Measurements from ENCODE around the gene PRMT7. TPM values are rescaled to one million over a fixed set of nuclear protein-coding genes. Genes with fewer than 3 reads are reported as not detected.
A peak's percentile ranks its signal among the peaks of the same experiment; 100 is the strongest.

The PRMT7 gene
- total and polyA plus RNA-seq, 2 experiments from 2014 or later: 27.2 to 49.6 TPM

GRCh38 chr16:68289202-68289601 is 21.6 kb upstream of the PRMT7 start:
- Histone ChIP-seq H3K9me3 (ENCODE audit: low read depth) (no peaks in the 10 kb centered on the region), H3K4me3 (no peak overlapping the region), H3K9ac (no peak overlapping the region), H3K4me1 (ENCODE audit: insufficient read depth) (peaks cover 44% of the 10 kb centered on the region), H3K36me3 (ENCODE audit: low read depth) (peaks cover 22% of the 10 kb centered on the region), H2AFZ (no peak overlapping the region), H4K20me1 (ENCODE audit: insufficient read depth) (0 out of 2 replicates have a peak, but pooled peaks cover 3% of the 10 kb centered on the region), H3K4me2 (ENCODE audit: unreplicated experiment) (peak overlapping the region; percentile 46), H3F3A (ENCODE audit: insufficient read depth) (peaks cover 37% of the 10 kb centered on the region), H3K79me2 (ENCODE audit: insufficient read depth) (peaks cover 90% of the 10 kb centered on the region), H3K27me3 (replicated peaks; ENCODE audit: insufficient read depth) (no peaks in the 10 kb centered on the region), H3K9me2 (ENCODE audit: insufficient read depth) (no peaks in the 10 kb centered on the region), H3K27ac (peak overlapping the region; percentile 87; the same call in 1 of the 2 replicates)
- WGBS, 2 experiments (ENCODE audit: low coverage in 1 of 2, low lambda C conversion rate in 2 of 2, missing lambda C conversion rate in 2 of 2): 90 to 92% methylated on average over 2 of the region's 2 CpGs
- in situ Hi-C loops (cut with MboI): no loop called here
- no peak for DNase-seq
- TF ChIP-seq EZH2phosphoT487 (IDR thresholded peaks at IDR 0.05; ENCODE audit: insufficient read depth, low read depth) (no peak), EZH2 (IDR thresholded peaks at IDR 0.05; ENCODE audit: insufficient read depth, poor library complexity, severe bottlenecking) (no peak)

DNA sequence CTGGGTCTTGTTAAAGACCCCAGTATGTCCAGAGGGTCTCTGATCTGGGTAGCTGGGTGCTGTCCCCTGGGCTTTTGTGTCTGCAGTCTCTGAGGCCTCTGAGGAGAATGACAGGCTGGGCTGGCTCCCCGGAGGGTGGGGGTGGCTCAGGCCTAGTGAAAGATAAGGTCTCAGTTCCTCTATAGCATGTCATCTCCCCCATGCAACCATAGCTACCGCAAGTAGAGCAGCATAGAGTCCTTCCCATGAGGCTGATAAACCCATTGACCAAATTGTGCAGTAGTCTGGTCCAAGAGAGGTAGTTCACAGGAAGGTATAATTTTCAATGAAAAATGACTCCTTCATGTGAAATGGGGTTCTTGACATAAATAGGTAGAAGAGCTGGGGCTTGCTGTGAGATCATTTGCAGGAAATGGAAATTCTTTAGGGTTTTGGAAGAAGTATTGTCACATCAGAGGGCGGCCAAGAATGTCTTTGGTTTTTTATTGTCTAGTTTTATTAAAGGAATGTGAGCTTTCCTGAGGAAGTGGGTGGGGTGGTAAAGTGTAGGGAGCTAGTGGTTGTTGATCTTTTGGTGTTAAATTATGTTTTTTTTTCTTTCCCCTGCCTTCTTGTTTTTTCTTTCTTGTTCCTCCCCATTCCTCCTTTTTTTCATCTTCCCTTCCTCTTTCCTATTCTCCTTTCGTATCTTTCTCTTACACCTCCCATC is 21.0 kb upstream of the PRMT7 start:
- Histone ChIP-seq H3K9me2 (ENCODE audit: insufficient read depth) (no peaks in the 10 kb centered on the region), H4K20me1 (ENCODE audit: insufficient read depth) (0 out of 2 replicates have a peak, but pooled peaks cover 3% of the 10 kb centered on the region), H2AFZ (no peak overlapping the region), H3K4me3 (no peak overlapping the region), H3K4me1 (ENCODE audit: insufficient read depth) (peaks cover 44% of the 10 kb centered on the region), H3K9ac (no peak overlapping the region), H3K36me3 (ENCODE audit: low read depth) (peaks cover 23% of the 10 kb centered on the region), H3K79me2 (ENCODE audit: insufficient read depth) (peaks cover 90% of the 10 kb centered on the region), H3F3A (ENCODE audit: insufficient read depth) (peaks cover 37% of the 10 kb centered on the region), H3K27ac (peak overlapping the region; percentile 87), H3K9me3 (ENCODE audit: low read depth) (no peaks in the 10 kb centered on the region), H3K27me3 (replicated peaks; ENCODE audit: insufficient read depth) (no peaks in the 10 kb centered on the region), H3K4me2 (ENCODE audit: unreplicated experiment) (peak overlapping the region; percentile 46)
- peak; percentile 54 for DNase-seq
- WGBS, 2 experiments (ENCODE audit: low coverage in 1 of 2, low lambda C conversion rate in 2 of 2, missing lambda C conversion rate in 2 of 2): 68 to 73% methylated on average over 4 of the region's 4 CpGs
- in situ Hi-C loops (cut with MboI): no loop called here
- no peak for TF ChIP-seq EZH2 (IDR thresholded peaks at IDR 0.05; ENCODE audit: insufficient read depth, poor library complexity, severe bottlenecking)
- TF ChIP-seq EZH2phosphoT487 (IDR thresholded peaks at IDR 0.05; ENCODE audit: insufficient read depth, low read depth): no peak

- H3K9me2 ChIP-seq (ENCODE audit: insufficient read depth): no peaks in the 10 kb centered on the region
- H3K36me3 ChIP-seq (ENCODE audit: low read depth): peaks cover 27% of the 10 kb centered on the region
- H3K4me2 ChIP-seq (ENCODE audit: unreplicated experiment): peak overlapping the region; percentile 46
- H4K20me1 ChIP-seq (ENCODE audit: insufficient read depth): 0 out of 2 replicates have a peak, but pooled peaks cover 3% of the 10 kb centered on the region
- DNase-seq: no peak
- H3K27ac ChIP-seq: peak overlapping the region; percentile 11
- WGBS, 2 experiments (ENCODE audit: low coverage in 1 of 2, low lambda C conversion rate in 2 of 2, missing lambda C conversion rate in 2 of 2): 88 to 89% methylated on average over 5 to 6 of the region's 6 CpGs
- in situ Hi-C loops (cut with MboI): no loop called here
- H3F3A ChIP-seq (ENCODE audit: insufficient read depth): peaks cover 37% of the 10 kb centered on the region
- H3K9ac ChIP-seq: no peak overlapping the region
- no peak overlapping the region for H2AFZ ChIP-seq
- H3K4me1 ChIP-seq (ENCODE audit: insufficient read depth): peaks cover 44% of the 10 kb centered on the region
- no peak for TF ChIP-seq EZH2phosphoT487 (IDR thresholded peaks at IDR 0.05; ENCODE audit: insufficient read depth, low read depth)
- TF ChIP-seq EZH2 (IDR thresholded peaks at IDR 0.05; ENCODE audit: insufficient read depth, poor library complexity, severe bottlenecking): no peak
- no peaks in the 10 kb centered on the region for H3K9me3 ChIP-seq (ENCODE audit: low read depth)
- H3K27me3 ChIP-seq (replicated peaks; ENCODE audit: insufficient read depth): no peaks in the 10 kb centered on the region
- H3K4me3 ChIP-seq: no peak overlapping the region
- peaks cover 90% of the 10 kb centered on the region for H3K79me2 ChIP-seq (ENCODE audit: insufficient read depth)
Observed at GRCh38 chr16:68290450-68290849, 20.4 kb upstream of the PRMT7 start.

DNA sequence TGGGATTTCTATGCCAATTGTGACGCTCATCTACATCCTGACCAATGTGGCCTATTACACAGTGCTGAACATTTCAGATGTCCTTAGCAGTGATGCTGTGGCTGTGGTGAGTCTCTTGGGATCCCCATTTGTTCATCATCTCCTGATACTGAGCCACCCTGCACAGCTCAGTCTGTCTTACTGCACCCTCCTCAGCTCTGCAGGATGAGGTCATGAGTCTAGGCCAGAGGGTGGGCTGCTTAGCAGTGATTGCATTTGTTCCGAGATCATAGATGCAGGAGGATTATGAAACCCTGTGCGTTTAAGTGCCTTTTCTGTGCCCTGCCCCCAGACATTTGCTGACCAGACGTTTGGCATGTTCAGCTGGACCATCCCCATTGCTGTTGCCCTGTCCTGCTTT is 19.6 kb upstream of the PRMT7 start:
- WGBS, 2 experiments (ENCODE audit: low coverage in 1 of 2, low lambda C conversion rate in 2 of 2, missing lambda C conversion rate in 2 of 2): 47 to 54% methylated on average over 4 of the region's 4 CpGs
- Histone ChIP-seq H3K9ac (no peak overlapping the region), H3K4me2 (ENCODE audit: unreplicated experiment) (no peak overlapping the region), H3K4me1 (ENCODE audit: insufficient read depth) (peaks cover 44% of the 10 kb centered on the region), H3F3A (ENCODE audit: insufficient read depth) (peaks cover 37% of the 10 kb centered on the region), H4K20me1 (ENCODE audit: insufficient read depth) (0 out of 2 replicates have a peak, but pooled peaks cover 3% of the 10 kb centered on the region), H3K9me2 (ENCODE audit: insufficient read depth) (no peaks in the 10 kb centered on the region), H3K36me3 (ENCODE audit: low read depth) (peaks cover 33% of the 10 kb centered on the region), H2AFZ (no peak overlapping the region), H3K9me3 (ENCODE audit: low read depth) (no peaks in the 10 kb centered on the region), H3K79me2 (ENCODE audit: insufficient read depth) (peaks cover 90% of the 10 kb centered on the region), H3K27me3 (replicated peaks; ENCODE audit: insufficient read depth) (no peaks in the 10 kb centered on the region), H3K4me3 (no peak overlapping the region), H3K27ac (no peak overlapping the region)
- no peak for DNase-seq
- in situ Hi-C loops (cut with MboI): no loop called here
- no peak for TF ChIP-seq EZH2 (IDR thresholded peaks at IDR 0.05; ENCODE audit: insufficient read depth, poor library complexity, severe bottlenecking)
- no peak for TF ChIP-seq EZH2phosphoT487 (IDR thresholded peaks at IDR 0.05; ENCODE audit: insufficient read depth, low read depth)
